HepG2 (cell line): Measurements from ENCODE around the gene ATXN7L3B. TPM values are rescaled to one million over a fixed set of nuclear protein-coding genes. Genes with fewer than 3 reads are reported as not detected.
A peak's percentile ranks its signal among the peaks of the same experiment; 100 is the strongest.

ENCODE experiments used
- ARNT ChIP-seq: fragments of 450-650 bp; IDR thresholded peaks from 2 replicates; pipeline ENCODE4 v1.6.1; 2017
- CENPX ChIP-seq: sonication (generic); formaldehyde crosslinking; IDR thresholded peaks from 2 replicates; pipeline ENCODE4 v1.9.0; 2021; ENCODE audit warnings: mild to moderate bottlenecking, missing genetic modification reagents, moderate library complexity
- DDIT3 ChIP-seq: sonication (generic); formaldehyde crosslinking; IDR thresholded peaks from 2 replicates; pipeline ENCODE4 v1.4.0; 2020; ENCODE audit warnings: mild to moderate bottlenecking, missing genetic modification reagents
- ELF3 ChIP-seq: IDR thresholded peaks from 2 replicates; pipeline ENCODE4 v1.6.1; 2016; ENCODE audit warnings: missing genetic modification reagents, missing compliant biosample characterization
- IRF2 ChIP-seq: IDR thresholded peaks from 2 replicates; pipeline ENCODE4 v1.6.1; 2018; ENCODE audit warnings: missing genetic modification reagents, missing compliant biosample characterization
- MAX ChIP-seq: IDR thresholded peaks from 2 replicates; pipeline ENCODE4 v1.6.1; 2012; ENCODE audit warnings: inconsistent platforms
- NFIC ChIP-seq: IDR thresholded peaks from 2 replicates; pipeline ENCODE4 v1.6.1; 2012; ENCODE audit warnings: mild to moderate bottlenecking, low read length, inconsistent platforms
- TBX3 ChIP-seq: fragments of 450-650 bp; IDR thresholded peaks from 2 replicates; pipeline ENCODE4 v1.6.1; 2017; ENCODE audit warnings: antibody characterized with exemption, mild to moderate bottlenecking, inconsistent platforms, borderline replicate concordance
- TOE1 ChIP-seq: sonication (generic); formaldehyde crosslinking; IDR thresholded peaks from 2 replicates; pipeline ENCODE4 v1.4.0; 2020; ENCODE audit warnings: mild to moderate bottlenecking, missing genetic modification reagents
- TOPORS ChIP-seq: sonication (generic); formaldehyde crosslinking; IDR thresholded peaks from 2 replicates; pipeline ENCODE4 v1.8.0; 2023; ENCODE audit warnings: mild to moderate bottlenecking, missing genetic modification reagents
- YY1 ChIP-seq: IDR thresholded peaks from 2 replicates; pipeline ENCODE4 v1.6.1; 2011; ENCODE audit warnings: low read length, low read depth, moderate library complexity, mild to moderate bottlenecking; ENCODE audit not compliant: insufficient read depth, insufficient replicate concordance
- ZBTB42 ChIP-seq: sonication (generic); formaldehyde crosslinking; IDR thresholded peaks from 2 replicates; pipeline ENCODE4 v1.5.0; 2020; ENCODE audit warnings: mild to moderate bottlenecking, missing genetic modification reagents
- ZNF296 ChIP-seq: sonication (generic); formaldehyde crosslinking; conservative IDR thresholded peaks from 2 replicates; pipeline ENCODE4 v1.5.0; 2020; ENCODE audit warnings: mild to moderate bottlenecking, missing genetic modification reagents
- ZNF564 ChIP-seq: sonication (generic); formaldehyde crosslinking; IDR thresholded peaks from 2 replicates; pipeline ENCODE4 v1.8.1; 2023; ENCODE audit warnings: mild to moderate bottlenecking, missing genetic modification reagents
- ZSCAN25 ChIP-seq: sonication (generic); formaldehyde crosslinking; IDR thresholded peaks from 2 replicates; pipeline ENCODE4 v1.8.0; 2022; ENCODE audit warnings: mild to moderate bottlenecking, missing genetic modification reagents
- polyA plus RNA-seq, 8 experiments: library from polyadenylated mRNA; depleted of rRNA in 3 of 8; stranded (reverse) in 7 of 8; unstranded in 1 of 8; fragments of >200 nt; fragmentation: Illumina TruSeq in 4 of 8; extraction: Trizol in 4 of 8; gene quantifications; 2 replicates each; pipeline versions ENCODE4 v1.2.1 to v1.2.3, GENCODE V29; 2011 to 2016; ENCODE audit warnings: low read depth in 4 of 8, missing spikeins in 1 of 8, mixed read lengths in 1 of 8; ENCODE audit not compliant: insufficient read depth in 1 of 8
- total RNA-seq, 5 experiments: library from RNA; depleted of rRNA; stranded (reverse); fragments of >200 nt; fragmentation: Illumina TruSeq; extraction: Trizol; gene quantifications; 2 replicates each; pipeline ENCODE4 v1.2.3, GENCODE V29; 2016; ENCODE audit warnings: low read depth in 1 of 5
- TF ChIP-seq, protein P1 (sequence below): fragments of 450-650 bp; IDR thresholded peaks from 2 replicates; pipeline ENCODE4 v1.6.1; 2017; ENCODE audit warnings: mild to moderate bottlenecking
- TF ChIP-seq, protein P2 (sequence below): sonication (generic); formaldehyde crosslinking; IDR thresholded peaks from 2 replicates; pipeline ENCODE4 v1.4.0; 2020; ENCODE audit warnings: missing genetic modification reagents
- TF ChIP-seq, protein P3 (sequence below): sonication (generic); formaldehyde crosslinking; IDR thresholded peaks from 2 replicates; pipeline ENCODE4 v1.5.0; 2020; ENCODE audit warnings: missing genetic modification reagents
- TF ChIP-seq, protein P4 (sequence below): sonication (generic); formaldehyde crosslinking; IDR thresholded peaks from 2 replicates; pipeline ENCODE4 v1.8.1; 2022; ENCODE audit warnings: mild to moderate bottlenecking, missing genetic modification reagents
- TF ChIP-seq, protein P5 (sequence below): sonication (generic); formaldehyde crosslinking; IDR thresholded peaks from 2 replicates; pipeline ENCODE4 v1.4.0; 2020; ENCODE audit warnings: mild to moderate bottlenecking, low read depth, missing genetic modification reagents

Gene ATXN7L3B
- total and polyA plus RNA-seq, 2 of the 13 experiments (the other 11 are each of a cell fraction or from before 2014, with no cell fraction given), result 20.1 to 23.8 TPM

GRCh38 chr12:74537707-74538385, at the start of gene ATXN7L3B (continued):
- TF ChIP-seq, protein P1, sequence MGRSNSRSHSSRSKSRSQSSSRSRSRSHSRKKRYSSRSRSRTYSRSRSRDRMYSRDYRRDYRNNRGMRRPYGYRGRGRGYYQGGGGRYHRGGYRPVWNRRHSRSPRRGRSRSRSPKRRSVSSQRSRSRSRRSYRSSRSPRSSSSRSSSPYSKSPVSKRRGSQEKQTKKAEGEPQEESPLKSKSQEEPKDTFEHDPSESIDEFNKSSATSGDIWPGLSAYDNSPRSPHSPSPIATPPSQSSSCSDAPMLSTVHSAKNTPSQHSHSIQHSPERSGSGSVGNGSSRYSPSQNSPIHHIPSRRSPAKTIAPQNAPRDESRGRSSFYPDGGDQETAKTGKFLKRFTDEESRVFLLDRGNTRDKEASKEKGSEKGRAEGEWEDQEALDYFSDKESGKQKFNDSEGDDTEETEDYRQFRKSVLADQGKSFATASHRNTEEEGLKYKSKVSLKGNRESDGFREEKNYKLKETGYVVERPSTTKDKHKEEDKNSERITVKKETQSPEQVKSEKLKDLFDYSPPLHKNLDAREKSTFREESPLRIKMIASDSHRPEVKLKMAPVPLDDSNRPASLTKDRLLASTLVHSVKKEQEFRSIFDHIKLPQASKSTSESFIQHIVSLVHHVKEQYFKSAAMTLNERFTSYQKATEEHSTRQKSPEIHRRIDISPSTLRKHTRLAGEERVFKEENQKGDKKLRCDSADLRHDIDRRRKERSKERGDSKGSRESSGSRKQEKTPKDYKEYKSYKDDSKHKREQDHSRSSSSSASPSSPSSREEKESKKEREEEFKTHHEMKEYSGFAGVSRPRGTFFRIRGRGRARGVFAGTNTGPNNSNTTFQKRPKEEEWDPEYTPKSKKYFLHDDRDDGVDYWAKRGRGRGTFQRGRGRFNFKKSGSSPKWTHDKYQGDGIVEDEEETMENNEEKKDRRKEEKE, result no peak
- TF ChIP-seq TOPORS (no peak), ZSCAN25 (CRISPR knock-in tag) (peak; percentile 73; the same call in 1 of the 2 replicates), ZNF564 (CRISPR knock-in tag) (no peak), ARNT (no peak), YY1 (peak; percentile 52), DDIT3 (no peak), TOE1 (peak; percentile 40; the same call in 1 of the 2 replicates), CENPX (CRISPR knock-in tag) (no peak), ZBTB42 (CRISPR knock-in tag) (no peak), ELF3 (CRISPR knock-in tag) (no peak; the same call in 1 of the 2 replicates), NFIC (no peak), TBX3 (no peak), IRF2 (CRISPR knock-in tag) (peak; percentile 57), MAX (no peak; the same call in 1 of the 2 replicates), ZNF296 (CRISPR knock-in tag) (peak; percentile 67; the same call in 1 of the 2 replicates)
- TF ChIP-seq, protein P2, sequence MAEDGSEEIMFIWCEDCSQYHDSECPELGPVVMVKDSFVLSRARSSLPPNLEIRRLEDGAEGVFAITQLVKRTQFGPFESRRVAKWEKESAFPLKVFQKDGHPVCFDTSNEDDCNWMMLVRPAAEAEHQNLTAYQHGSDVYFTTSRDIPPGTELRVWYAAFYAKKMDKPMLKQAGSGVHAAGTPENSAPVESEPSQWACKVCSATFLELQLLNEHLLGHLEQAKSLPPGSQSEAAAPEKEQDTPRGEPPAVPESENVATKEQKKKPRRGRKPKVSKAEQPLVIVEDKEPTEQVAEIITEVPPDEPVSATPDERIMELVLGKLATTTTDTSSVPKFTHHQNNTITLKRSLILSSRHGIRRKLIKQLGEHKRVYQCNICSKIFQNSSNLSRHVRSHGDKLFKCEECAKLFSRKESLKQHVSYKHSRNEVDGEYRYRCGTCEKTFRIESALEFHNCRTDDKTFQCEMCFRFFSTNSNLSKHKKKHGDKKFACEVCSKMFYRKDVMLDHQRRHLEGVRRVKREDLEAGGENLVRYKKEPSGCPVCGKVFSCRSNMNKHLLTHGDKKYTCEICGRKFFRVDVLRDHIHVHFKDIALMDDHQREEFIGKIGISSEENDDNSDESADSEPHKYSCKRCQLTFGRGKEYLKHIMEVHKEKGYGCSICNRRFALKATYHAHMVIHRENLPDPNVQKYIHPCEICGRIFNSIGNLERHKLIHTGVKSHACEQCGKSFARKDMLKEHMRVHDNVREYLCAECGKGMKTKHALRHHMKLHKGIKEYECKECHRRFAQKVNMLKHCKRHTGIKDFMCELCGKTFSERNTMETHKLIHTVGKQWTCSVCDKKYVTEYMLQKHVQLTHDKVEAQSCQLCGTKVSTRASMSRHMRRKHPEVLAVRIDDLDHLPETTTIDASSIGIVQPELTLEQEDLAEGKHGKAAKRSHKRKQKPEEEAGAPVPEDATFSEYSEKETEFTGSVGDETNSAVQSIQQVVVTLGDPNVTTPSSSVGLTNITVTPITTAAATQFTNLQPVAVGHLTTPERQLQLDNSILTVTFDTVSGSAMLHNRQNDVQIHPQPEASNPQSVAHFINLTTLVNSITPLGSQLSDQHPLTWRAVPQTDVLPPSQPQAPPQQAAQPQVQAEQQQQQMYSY, result no peak
- TF ChIP-seq, protein P3, sequence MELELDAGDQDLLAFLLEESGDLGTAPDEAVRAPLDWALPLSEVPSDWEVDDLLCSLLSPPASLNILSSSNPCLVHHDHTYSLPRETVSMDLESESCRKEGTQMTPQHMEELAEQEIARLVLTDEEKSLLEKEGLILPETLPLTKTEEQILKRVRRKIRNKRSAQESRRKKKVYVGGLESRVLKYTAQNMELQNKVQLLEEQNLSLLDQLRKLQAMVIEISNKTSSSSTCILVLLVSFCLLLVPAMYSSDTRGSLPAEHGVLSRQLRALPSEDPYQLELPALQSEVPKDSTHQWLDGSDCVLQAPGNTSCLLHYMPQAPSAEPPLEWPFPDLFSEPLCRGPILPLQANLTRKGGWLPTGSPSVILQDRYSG (CRISPR knock-in tag), result no peak
- TF ChIP-seq, protein P4, sequence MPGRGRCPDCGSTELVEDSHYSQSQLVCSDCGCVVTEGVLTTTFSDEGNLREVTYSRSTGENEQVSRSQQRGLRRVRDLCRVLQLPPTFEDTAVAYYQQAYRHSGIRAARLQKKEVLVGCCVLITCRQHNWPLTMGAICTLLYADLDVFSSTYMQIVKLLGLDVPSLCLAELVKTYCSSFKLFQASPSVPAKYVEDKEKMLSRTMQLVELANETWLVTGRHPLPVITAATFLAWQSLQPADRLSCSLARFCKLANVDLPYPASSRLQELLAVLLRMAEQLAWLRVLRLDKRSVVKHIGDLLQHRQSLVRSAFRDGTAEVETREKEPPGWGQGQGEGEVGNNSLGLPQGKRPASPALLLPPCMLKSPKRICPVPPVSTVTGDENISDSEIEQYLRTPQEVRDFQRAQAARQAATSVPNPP (CRISPR knock-in tag), result peak; percentile 31; the same call in 1 of the 2 replicates
- TF ChIP-seq, protein P5, sequence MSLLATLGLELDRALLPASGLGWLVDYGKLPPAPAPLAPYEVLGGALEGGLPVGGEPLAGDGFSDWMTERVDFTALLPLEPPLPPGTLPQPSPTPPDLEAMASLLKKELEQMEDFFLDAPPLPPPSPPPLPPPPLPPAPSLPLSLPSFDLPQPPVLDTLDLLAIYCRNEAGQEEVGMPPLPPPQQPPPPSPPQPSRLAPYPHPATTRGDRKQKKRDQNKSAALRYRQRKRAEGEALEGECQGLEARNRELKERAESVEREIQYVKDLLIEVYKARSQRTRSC (CRISPR knock-in tag), result no peak
